HepG2 (cell line): Measurements from ENCODE around the gene KIF15. TPM values are rescaled to one million over a fixed set of nuclear protein-coding genes. Genes with fewer than 3 reads are reported as not detected.
A peak's percentile ranks its signal among the peaks of the same experiment; 100 is the strongest.

Source experiments
- KDM3A ChIP-seq: IDR thresholded peaks from 2 replicates; pipeline ENCODE4 v1.6.1; 2018; ENCODE audit warnings: low read depth, missing compliant biosample characterization
- KLF13 ChIP-seq: sonication (generic); formaldehyde crosslinking; IDR thresholded peaks from 2 replicates; pipeline ENCODE4 v1.4.0; 2020; ENCODE audit warnings: mild to moderate bottlenecking, missing genetic modification reagents
- PRDM10 ChIP-seq: sonication (generic); formaldehyde crosslinking; IDR thresholded peaks from 2 replicates; pipeline ENCODE4 v1.4.0; 2020; ENCODE audit warnings: low read depth, missing genetic modification reagents
- RARA ChIP-seq: IDR thresholded peaks from 2 replicates; pipeline ENCODE4 v1.6.1; 2016; ENCODE audit warnings: missing genetic modification reagents, missing compliant biosample characterization
- RCOR2 ChIP-seq: IDR thresholded peaks from 2 replicates; pipeline ENCODE4 v1.6.1; 2016; ENCODE audit warnings: missing biosample characterization, missing genetic modification reagents
- RFX5 ChIP-seq: IDR thresholded peaks from 2 replicates; pipeline ENCODE4 v1.6.1; 2011; ENCODE audit warnings: low read depth, low read length, improper control_type of control experiment
- TAF1 ChIP-seq: sonication (generic); formaldehyde crosslinking; IDR thresholded peaks from 2 replicates; pipeline ENCODE4 v1.4.0; 2020; ENCODE audit warnings: missing genetic modification reagents
- THRA ChIP-seq: sonication (generic); formaldehyde crosslinking; IDR thresholded peaks from 2 replicates; pipeline ENCODE4 v1.4.0; 2020; ENCODE audit warnings: missing genetic modification reagents, borderline replicate concordance
- ZNF609 ChIP-seq: sonication (generic); formaldehyde crosslinking; IDR thresholded peaks from 2 replicates; pipeline ENCODE4 v1.4.0; 2020; ENCODE audit warnings: mild to moderate bottlenecking, missing genetic modification reagents, borderline replicate concordance
- ZNF704 ChIP-seq: sonication (generic); formaldehyde crosslinking; IDR thresholded peaks from 2 replicates; pipeline ENCODE4 v1.8.1; 2023; ENCODE audit warnings: mild to moderate bottlenecking, inconsistent platforms, moderate library complexity, missing genetic modification reagents, borderline replicate concordance
- ZXDC ChIP-seq: sonication (generic); formaldehyde crosslinking; IDR thresholded peaks from 2 replicates; pipeline ENCODE4 v1.5.0; 2020; ENCODE audit warnings: mild to moderate bottlenecking, missing genetic modification reagents
- polyA plus RNA-seq, 8 experiments: library from polyadenylated mRNA; depleted of rRNA in 3 of 8; stranded (reverse) in 7 of 8; unstranded in 1 of 8; fragments of >200 nt; fragmentation: Illumina TruSeq in 4 of 8; extraction: Trizol in 4 of 8; gene quantifications; 2 replicates each; pipeline versions ENCODE4 v1.2.1 to v1.2.3, GENCODE V29; 2011 to 2016; ENCODE audit warnings: low read depth in 4 of 8, missing spikeins in 1 of 8, mixed read lengths in 1 of 8; ENCODE audit not compliant: insufficient read depth in 1 of 8
- total RNA-seq, 5 experiments: library from RNA; depleted of rRNA; stranded (reverse); fragments of >200 nt; fragmentation: Illumina TruSeq; extraction: Trizol; gene quantifications; 2 replicates each; pipeline ENCODE4 v1.2.3, GENCODE V29; 2016; ENCODE audit warnings: low read depth in 1 of 5

Gene KIF15
- total and polyA plus RNA-seq, 2 of the 13 experiments (the other 11 are each of a cell fraction or from before 2014, with no cell fraction given) = 4.8 to 33.8 TPM

GRCh38 chr3:44861412-44862225 lies 100.0 kb downstream of the KIF15 start, which contains the start of gene TMEM42 (continued):
- TF ChIP-seq ZNF609 (CRISPR knock-in tag) = 0 out of 2 replicates have a peak, but pooled peaks have one; percentile 3
- TF ChIP-seq ZNF704 (CRISPR knock-in tag) = no peak; the same call in 1 of the 2 replicates
- no peak for TF ChIP-seq KDM3A (CRISPR knock-in tag)
- TF ChIP-seq ZXDC (CRISPR knock-in tag) = no peak
- peak; percentile 48; the same call in 1 of the 2 replicates for TF ChIP-seq RFX5
- TF ChIP-seq RARA (CRISPR knock-in tag) = no peak; the same call in 1 of the 2 replicates
- TF ChIP-seq THRA = no peak
- 0 out of 2 replicates have a peak, but pooled peaks have one; percentile 76 for TF ChIP-seq KLF13 (CRISPR knock-in tag)
- no peak for TF ChIP-seq RCOR2
- no peak for TF ChIP-seq PRDM10
- peak; percentile 82 for TF ChIP-seq TAF1 (CRISPR knock-in tag)
